ENCODE data around the gene APLF. TPM values are rescaled to one million over a fixed set of nuclear protein-coding genes. Genes with fewer than 3 reads are reported as not detected.

Gene APLF
- total RNA-seq, 1 donor from 2014 or later = 8.4 TPM

GRCh38 chr2:68612765-68613519 is 145.6 kb downstream of the APLF start:
- Histone ChIP-seq H3K4me1 (ENCODE audit: control insufficient read depth in 3 of 3, insufficient read depth in 3 of 3, low read length in 3 of 3) (no peaks in the 10 kb centered on the region), H3K27ac (ENCODE audit: low read depth, low read length) (no peak overlapping the region), H3K36me3 (ENCODE audit: control insufficient read depth in 3 of 3, insufficient read depth in 3 of 3, low read length in 3 of 3) (no peaks in the 10 kb centered on the region), H3K4me3 (ENCODE audit: low read length in 3 of 3) (no peak overlapping the region), H3K9me3 (ENCODE audit: control insufficient read depth in 3 of 3, low read length in 3 of 3) (peaks cover 0 to 3% (median 0%) of the 10 kb centered on the region in 3 donors), H3K9ac (ENCODE audit: low read depth in 1 of 3, low read length in 3 of 3) (no peak overlapping the region), H3K27me3 (ENCODE audit: control insufficient read depth in 3 of 3, insufficient read depth in 3 of 3, low read length in 3 of 3) (no peaks in the 10 kb centered on the region)

- no peaks in the 10 kb centered on the region for H3K4me1 ChIP-seq (ENCODE audit: control insufficient read depth in 3 of 3, insufficient read depth in 3 of 3, low read length in 3 of 3)
- no peaks in the 10 kb centered on the region for H3K27me3 ChIP-seq (ENCODE audit: control insufficient read depth in 3 of 3, insufficient read depth in 3 of 3, low read length in 3 of 3)
- H3K9ac ChIP-seq (ENCODE audit: low read depth in 1 of 3, low read length in 3 of 3) = no peak overlapping the region
- H3K9me3 ChIP-seq (ENCODE audit: control insufficient read depth in 3 of 3, low read length in 3 of 3) = no peaks in the 10 kb centered on the region
- no peaks in the 10 kb centered on the region for H3K36me3 ChIP-seq (ENCODE audit: control insufficient read depth in 3 of 3, insufficient read depth in 3 of 3, low read length in 3 of 3)
- no peak overlapping the region for H3K27ac ChIP-seq (ENCODE audit: low read depth, low read length)
- no peak overlapping the region for H3K4me3 ChIP-seq (ENCODE audit: low read length in 3 of 3)
Measured at GRCh38 chr2:68620772-68621171, 153.4 kb downstream of the APLF start.

GRCh38 chr2:68623820-68624219 is 156.4 kb downstream of the APLF start:
- no peaks in the 10 kb centered on the region for H3K4me1 ChIP-seq (ENCODE audit: control insufficient read depth in 3 of 3, insufficient read depth in 3 of 3, low read length in 3 of 3)
- no peaks in the 10 kb centered on the region for H3K36me3 ChIP-seq (ENCODE audit: control insufficient read depth in 3 of 3, insufficient read depth in 3 of 3, low read length in 3 of 3)
- no peak overlapping the region for H3K4me3 ChIP-seq (ENCODE audit: low read length in 3 of 3)
- no peaks in the 10 kb centered on the region for H3K27me3 ChIP-seq (ENCODE audit: control insufficient read depth in 3 of 3, insufficient read depth in 3 of 3, low read length in 3 of 3)
- peaks cover 0 to 2% (median 0%) of the 10 kb centered on the region in 3 donors for H3K9me3 ChIP-seq (ENCODE audit: control insufficient read depth in 3 of 3, low read length in 3 of 3)
- no peak overlapping the region for H3K27ac ChIP-seq (ENCODE audit: low read depth, low read length)
- no peak overlapping the region for H3K9ac ChIP-seq (ENCODE audit: low read depth in 1 of 3, low read length in 3 of 3)

GRCh38 chr2:68627615-68628014 is 160.2 kb downstream of the APLF start:
- Histone ChIP-seq H3K27me3 (ENCODE audit: control insufficient read depth in 3 of 3, insufficient read depth in 3 of 3, low read length in 3 of 3) (no peaks in the 10 kb centered on the region), H3K9ac (ENCODE audit: low read depth in 1 of 3, low read length in 3 of 3) (no peak overlapping the region), H3K4me3 (ENCODE audit: low read length in 3 of 3) (no peak overlapping the region)

More at GRCh38 chr2:68627615-68628014, 160.2 kb downstream of the APLF start:
- Histone ChIP-seq H3K4me1 (ENCODE audit: control insufficient read depth in 3 of 3, insufficient read depth in 3 of 3, low read length in 3 of 3) (no peaks in the 10 kb centered on the region), H3K27ac (ENCODE audit: low read depth, low read length) (no peak overlapping the region), H3K36me3 (ENCODE audit: control insufficient read depth in 3 of 3, insufficient read depth in 3 of 3, low read length in 3 of 3) (no peaks in the 10 kb centered on the region), H3K9me3 (ENCODE audit: control insufficient read depth in 3 of 3, low read length in 3 of 3) (peaks cover 0 to 2% (median 0%) of the 10 kb centered on the region in 3 donors)

Other genes starting within 250 kb of the APLF start
- 39.1 TPM for gene PPP3R1, start 215.1 kb upstream of the APLF start, total RNA-seq
- gene CNRIP1, start 147.6 kb upstream of the APLF start, total RNA-seq = 17.7 TPM
- gene PLEK, start 102.3 kb upstream of the APLF start, total RNA-seq = 9.4 TPM
- under 0.01 TPM for gene FBXO48, start 291 bp upstream of the APLF start, total RNA-seq
- 0.52 TPM for gene PROKR1, start 176.0 kb downstream of the APLF start, total RNA-seq